HCT116 (cell line): ENCODE measurements around the gene TMEM135.

ENCODE experiments used
- CBX3 ChIP-seq: IDR thresholded peaks from 2 replicates; pipeline ENCODE4 v1.6.1; 2012; ENCODE audit warnings: low read depth
- CEBPB ChIP-seq: IDR thresholded peaks from 2 replicates; pipeline ENCODE4 v1.6.1; 2012; ENCODE audit warnings: low read depth
- EZH2 ChIP-seq: fragments of 200-600 bp; sonication (generic); IDR thresholded peaks from 2 replicates; pipeline ENCODE4 v1.6.1; 2017; ENCODE audit warnings: antibody characterized with exemption, mixed run types
- EZH2phosphoT487 ChIP-seq: fragments of 200-600 bp; IDR thresholded peaks from 2 replicates; pipeline ENCODE4 v1.6.1; 2018; ENCODE audit warnings: antibody characterized with exemption, borderline replicate concordance
- JUND ChIP-seq: IDR thresholded peaks from 2 replicates; pipeline ENCODE4 v1.6.1; 2012
- POLR2A ChIP-seq: IDR thresholded peaks from 2 replicates; pipeline ENCODE4 v1.7.0; 2011; ENCODE audit warnings: borderline replicate concordance; ENCODE audit not compliant: insufficient read depth, insufficient read length; ENCODE audit errors: extremely low read depth
- POLR2AphosphoS5 ChIP-seq: IDR thresholded peaks from 2 replicates; pipeline ENCODE4 v1.6.1; 2011; ENCODE audit warnings: mild to moderate bottlenecking, low read depth, low read length, moderate library complexity
- RAD21 ChIP-seq: IDR thresholded peaks from 2 replicates; pipeline ENCODE4 v1.6.1; 2012; ENCODE audit warnings: low read depth, mild to moderate bottlenecking
- SP1 ChIP-seq: IDR thresholded peaks from 2 replicates; pipeline ENCODE4 v1.6.1; 2012; ENCODE audit warnings: low read depth
- ZNF274 ChIP-seq: fragments of 200-500 bp; sonication (Bioruptor generic); IDR thresholded peaks from 2 replicates; pipeline ENCODE4 v1.6.1; 2014; ENCODE audit warnings: mild to moderate bottlenecking, low read depth, low read length, inconsistent platforms
- TF ChIP-seq, protein P1 (sequence below): IDR thresholded peaks from 2 replicates; pipeline ENCODE4 v1.6.1; 2012
- TF ChIP-seq, protein P2 (sequence below), 3 experiments: fragments of 200-600 bp in 1 of 3; sonication (generic) in 1 of 3; IDR thresholded peaks in 2 of 3; conservative IDR thresholded peaks in 1 of 3; 2 replicates each; pipeline ENCODE4 v1.5.1; 2012 to 2017; ENCODE audit warnings: low read depth in 2 of 3, low read length in 2 of 3, antibody characterized with exemption in 1 of 3, borderline replicate concordance in 1 of 3, control low read depth in 1 of 3, mild to moderate bottlenecking in 1 of 3, mixed read lengths in 1 of 3, mixed run types in 1 of 3, moderate library complexity in 1 of 3; ENCODE audit not compliant: insufficient read depth in 1 of 3
- TF ChIP-seq, protein P3 (sequence below): IDR thresholded peaks from 2 replicates; pipeline ENCODE4 v1.6.1; 2012
- TF ChIP-seq, protein P4 (sequence below): IDR thresholded peaks from 2 replicates; pipeline ENCODE4 v1.6.1; 2011; ENCODE audit warnings: mild to moderate bottlenecking, low read length, moderate library complexity; ENCODE audit not compliant: insufficient replicate concordance; ENCODE audit errors: extremely low read depth

DNA sequence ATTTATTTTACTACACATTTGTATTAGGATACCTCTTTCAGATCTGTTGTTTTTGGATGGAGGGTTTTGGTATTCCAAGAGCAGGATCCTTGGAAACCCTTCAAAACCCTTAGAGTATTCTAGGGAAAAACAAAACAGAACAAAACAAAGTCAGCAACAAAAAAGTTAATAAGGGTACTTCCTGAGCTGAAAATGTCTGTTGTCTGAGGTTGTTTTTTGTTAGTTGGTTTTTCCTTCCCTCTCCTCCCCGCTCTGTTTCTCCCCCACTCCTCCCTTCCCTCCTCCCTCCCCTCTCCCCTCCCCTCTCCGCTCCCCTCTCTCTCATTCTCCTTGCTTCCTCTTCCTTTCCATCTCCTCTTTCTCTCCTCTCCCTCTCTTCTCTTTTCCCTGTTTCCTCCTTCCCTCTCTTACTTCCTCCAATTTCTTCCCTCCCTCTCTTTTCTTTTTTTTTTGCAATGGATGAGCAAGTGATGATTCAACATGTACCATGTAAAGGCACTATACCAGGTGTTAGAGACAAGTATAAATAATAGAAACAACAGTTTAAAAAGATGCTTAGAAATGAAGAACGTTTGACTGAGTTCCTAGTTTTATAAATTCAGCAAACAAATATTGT lies 160.6 kb downstream of the TMEM135 start:
- TF ChIP-seq ZNF274 (no peak), POLR2AphosphoS5 (no peak), POLR2A (no peak), EZH2 (no peak), JUND (no peak), CBX3 (no peak), SP1 (no peak), EZH2phosphoT487 (no peak), RAD21 (no peak), CEBPB (no peak)
- TF ChIP-seq, protein P1, sequence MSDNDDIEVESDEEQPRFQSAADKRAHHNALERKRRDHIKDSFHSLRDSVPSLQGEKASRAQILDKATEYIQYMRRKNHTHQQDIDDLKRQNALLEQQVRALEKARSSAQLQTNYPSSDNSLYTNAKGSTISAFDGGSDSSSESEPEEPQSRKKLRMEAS: no peak
- TF ChIP-seq, protein P2, sequence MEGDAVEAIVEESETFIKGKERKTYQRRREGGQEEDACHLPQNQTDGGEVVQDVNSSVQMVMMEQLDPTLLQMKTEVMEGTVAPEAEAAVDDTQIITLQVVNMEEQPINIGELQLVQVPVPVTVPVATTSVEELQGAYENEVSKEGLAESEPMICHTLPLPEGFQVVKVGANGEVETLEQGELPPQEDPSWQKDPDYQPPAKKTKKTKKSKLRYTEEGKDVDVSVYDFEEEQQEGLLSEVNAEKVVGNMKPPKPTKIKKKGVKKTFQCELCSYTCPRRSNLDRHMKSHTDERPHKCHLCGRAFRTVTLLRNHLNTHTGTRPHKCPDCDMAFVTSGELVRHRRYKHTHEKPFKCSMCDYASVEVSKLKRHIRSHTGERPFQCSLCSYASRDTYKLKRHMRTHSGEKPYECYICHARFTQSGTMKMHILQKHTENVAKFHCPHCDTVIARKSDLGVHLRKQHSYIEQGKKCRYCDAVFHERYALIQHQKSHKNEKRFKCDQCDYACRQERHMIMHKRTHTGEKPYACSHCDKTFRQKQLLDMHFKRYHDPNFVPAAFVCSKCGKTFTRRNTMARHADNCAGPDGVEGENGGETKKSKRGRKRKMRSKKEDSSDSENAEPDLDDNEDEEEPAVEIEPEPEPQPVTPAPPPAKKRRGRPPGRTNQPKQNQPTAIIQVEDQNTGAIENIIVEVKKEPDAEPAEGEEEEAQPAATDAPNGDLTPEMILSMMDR (IDR thresholded peaks at IDR 0.05 in 2 of 3, conservative IDR thresholded peaks at IDR 0.05 in 1 of 3; ENCODE audit: borderline replicate concordance in 1 of 3, insufficient read depth in 1 of 3, low read depth in 2 of 3, low read length in 2 of 3): no peak
- TF ChIP-seq, protein P3, sequence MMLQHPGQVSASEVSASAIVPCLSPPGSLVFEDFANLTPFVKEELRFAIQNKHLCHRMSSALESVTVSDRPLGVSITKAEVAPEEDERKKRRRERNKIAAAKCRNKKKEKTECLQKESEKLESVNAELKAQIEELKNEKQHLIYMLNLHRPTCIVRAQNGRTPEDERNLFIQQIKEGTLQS: no peak
- TF ChIP-seq, protein P4, sequence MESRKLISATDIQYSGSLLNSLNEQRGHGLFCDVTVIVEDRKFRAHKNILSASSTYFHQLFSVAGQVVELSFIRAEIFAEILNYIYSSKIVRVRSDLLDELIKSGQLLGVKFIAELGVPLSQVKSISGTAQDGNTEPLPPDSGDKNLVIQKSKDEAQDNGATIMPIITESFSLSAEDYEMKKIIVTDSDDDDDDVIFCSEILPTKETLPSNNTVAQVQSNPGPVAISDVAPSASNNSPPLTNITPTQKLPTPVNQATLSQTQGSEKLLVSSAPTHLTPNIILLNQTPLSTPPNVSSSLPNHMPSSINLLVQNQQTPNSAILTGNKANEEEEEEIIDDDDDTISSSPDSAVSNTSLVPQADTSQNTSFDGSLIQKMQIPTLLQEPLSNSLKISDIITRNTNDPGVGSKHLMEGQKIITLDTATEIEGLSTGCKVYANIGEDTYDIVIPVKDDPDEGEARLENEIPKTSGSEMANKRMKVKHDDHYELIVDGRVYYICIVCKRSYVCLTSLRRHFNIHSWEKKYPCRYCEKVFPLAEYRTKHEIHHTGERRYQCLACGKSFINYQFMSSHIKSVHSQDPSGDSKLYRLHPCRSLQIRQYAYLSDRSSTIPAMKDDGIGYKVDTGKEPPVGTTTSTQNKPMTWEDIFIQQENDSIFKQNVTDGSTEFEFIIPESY: no peak
